Inferior parietal cortex (tissue), 1 donor: ENCODE results near the gene CCT8L2.
"Not testable (repeated sequence)": the region's sequence is repeated elsewhere in the genome, so short reads cannot be mapped to it uniquely, and the experiment has no call there.

Source experiments
- DNase-seq: peaks from one replicate; pipeline ENCODE4 v3.0.0-alpha.2; 2016; ENCODE audit errors: extremely low spot score

CCT8L2 gene

DNA sequence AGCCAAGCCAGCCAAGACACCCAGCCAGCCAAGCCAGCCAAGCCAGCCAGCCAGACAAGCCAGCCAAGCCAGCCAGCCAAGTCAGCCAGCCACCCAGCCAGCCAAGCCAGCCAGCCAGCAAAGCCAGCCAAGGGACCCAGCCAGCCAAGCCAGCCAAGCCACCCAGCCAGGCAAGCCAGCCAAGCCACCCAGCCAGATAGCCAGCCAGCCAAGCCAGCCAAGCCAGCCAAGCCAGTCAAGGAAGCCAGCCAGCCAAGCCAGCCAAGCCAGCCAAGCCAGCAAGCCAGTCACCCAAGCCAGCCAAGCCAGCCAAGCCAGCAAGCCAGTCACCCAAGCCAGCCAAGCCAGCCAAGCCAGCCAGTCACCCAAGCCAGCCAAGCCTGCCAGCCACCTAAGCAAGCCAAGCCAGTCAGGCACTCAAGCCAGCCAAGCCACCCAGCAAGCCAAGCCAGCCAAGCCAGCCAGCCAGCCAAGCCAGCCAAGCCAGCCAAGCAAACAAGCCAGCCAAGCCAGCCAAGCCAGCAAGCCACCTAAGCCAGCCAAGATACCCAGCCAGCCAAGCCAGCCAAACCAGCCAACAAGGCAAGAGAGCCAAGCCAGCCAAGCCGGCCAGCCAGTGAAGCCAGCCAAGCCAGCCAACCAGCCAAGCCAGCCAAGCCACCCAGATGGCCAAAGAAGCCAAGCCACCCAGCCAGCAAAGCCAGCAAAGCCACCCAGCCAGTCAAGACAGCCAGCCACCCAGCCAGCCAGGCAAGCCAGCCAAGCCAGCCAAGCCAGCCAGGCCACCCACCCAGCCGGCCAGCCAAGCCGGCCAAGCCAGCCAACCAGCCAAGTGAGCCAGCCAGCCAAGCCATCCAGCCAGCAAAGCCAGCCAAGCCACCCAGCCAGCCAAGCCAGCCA, 33.3 kb downstream of the CCT8L2 start:
- DNase-seq, result no peak

DNA sequence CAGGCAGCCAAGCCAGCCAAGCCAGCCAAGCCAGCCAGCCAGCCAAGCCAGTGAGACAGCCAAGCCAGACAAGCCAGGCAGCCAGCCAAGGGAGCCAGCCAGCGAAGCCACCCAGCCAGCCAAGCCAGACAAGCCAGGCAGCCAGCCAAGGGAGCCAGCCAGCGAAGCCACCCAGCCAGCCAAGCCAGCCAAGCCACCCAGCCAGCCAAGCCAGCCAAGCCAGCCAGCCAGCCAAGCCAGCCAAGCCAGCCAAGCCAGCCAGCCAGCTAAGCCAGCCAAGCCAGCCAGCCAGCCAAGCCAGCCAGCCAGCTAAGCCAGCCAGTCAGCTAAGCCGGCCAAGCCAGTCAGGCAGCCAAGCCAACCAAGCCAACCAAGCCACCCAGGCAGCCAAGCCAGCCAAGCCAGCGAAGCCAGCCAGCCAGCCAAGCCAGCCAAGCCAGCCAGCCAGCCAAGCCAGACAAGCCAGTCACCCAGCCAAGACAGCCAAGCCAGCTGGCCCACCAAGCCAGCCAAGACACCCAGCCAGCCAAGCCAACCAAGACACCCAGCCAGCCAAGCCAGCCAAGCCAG, 34.1 kb downstream of the CCT8L2 start:
- DNase-seq, result not testable (repeated sequence)

DNA sequence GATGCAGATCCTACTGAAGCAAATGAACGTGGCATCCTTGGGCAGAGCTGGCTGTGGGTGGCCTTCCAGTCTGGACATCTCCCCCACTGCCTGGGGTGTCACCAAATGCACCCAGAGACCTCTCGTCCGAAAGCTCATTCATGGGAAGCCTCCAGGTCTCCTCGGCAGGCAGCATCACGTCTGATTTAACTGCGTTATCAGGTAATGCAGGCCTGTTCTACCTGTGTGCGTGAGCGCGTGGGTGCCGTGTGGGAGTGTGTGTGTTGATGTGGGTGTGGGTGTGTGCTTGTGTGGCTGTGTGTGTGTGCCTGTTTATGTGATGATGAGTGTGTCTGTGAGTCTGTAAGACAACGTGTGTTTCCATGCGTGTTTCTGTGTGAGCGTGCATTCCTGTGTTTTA, 35.1 kb downstream of the CCT8L2 start:
- not testable (repeated sequence) for DNase-seq

DNA sequence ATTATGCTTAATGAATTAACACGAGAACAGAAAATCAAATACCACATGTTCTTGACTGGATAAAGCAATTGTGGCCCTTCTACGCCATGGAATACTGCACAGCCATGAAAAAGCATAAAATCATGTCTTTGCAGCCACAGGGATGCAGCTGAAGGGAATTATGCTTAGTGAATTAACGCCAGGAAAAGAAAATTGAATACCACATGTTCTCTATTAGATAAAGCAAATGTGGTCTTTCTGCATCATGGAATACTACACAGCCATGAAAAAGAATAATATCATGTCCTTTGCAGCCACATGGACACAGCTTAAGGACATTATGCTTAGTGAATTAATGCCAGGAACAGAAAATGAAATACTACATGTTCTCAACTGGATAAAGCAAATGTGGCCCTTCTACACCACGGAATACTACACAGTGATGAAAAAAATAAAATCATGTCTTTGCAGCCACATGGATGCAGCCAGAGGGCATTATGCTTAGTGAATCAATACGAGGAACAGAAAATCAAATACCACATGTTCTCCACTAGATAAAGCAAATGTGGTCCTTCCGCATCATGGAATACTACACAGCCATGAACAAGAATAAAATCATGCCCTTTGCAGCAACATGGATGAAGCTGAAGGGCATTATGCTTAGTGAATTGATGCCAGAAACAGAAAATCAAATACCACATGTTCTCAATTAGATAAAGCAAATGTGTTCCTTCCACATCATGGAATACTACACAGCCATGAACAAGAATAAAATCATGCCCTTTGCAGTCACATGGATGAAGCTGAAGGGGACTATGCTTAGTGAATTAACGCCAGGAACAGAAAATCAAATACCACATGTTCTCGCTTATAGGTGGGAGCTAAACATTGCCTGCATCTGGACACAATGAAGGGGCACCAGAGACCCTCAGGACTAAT, 37.3 kb downstream of the CCT8L2 start:
- DNase-seq, result not testable (repeated sequence)

DNA sequence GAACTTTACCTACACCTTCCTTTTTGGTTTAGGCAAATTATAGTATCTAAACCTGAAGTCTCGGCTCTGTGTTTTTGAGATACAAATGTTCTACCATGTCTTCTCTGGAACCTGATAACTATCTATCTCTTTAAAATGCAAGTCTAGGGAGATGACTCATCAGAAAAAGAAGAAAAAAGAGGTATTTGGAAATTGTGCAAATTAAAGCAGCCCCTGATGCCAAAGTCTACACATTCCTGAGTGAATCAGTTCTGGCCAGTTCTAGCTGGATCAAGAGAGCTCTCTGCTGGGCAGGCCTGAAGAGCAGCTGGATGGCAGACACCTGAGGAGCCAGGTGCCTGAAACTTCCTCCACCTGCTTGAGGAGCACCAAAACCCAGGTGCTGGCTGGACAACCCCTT, 49.3 kb downstream of the CCT8L2 start:
- not testable (repeated sequence) for DNase-seq
